Vagina (tissue), 2 donors: Measurements from ENCODE around the gene CXCL13. TPM values are rescaled to one million over a fixed set of nuclear protein-coding genes. Genes with fewer than 3 reads are reported as not detected.

Experiments
- DNase-seq, 2 donors: peaks; one replicate each; pipeline ENCODE4 v3.0.0-alpha.2; 2017; ENCODE audit errors: extremely low spot score in 2 of 2
- H3K27ac ChIP-seq: fragments of 200-600 bp; sonication (generic); one replicate; pipeline ENCODE4 v1.5.1; 2019
- H3K27me3 ChIP-seq: fragments of 200-600 bp; sonication (generic); one replicate; pipeline ENCODE4 v1.5.1; 2019
- H3K36me3 ChIP-seq, 2 donors: fragments of 200-600 bp; sonication (generic); one replicate each; pipeline ENCODE4 v1.5.1; 2017 to 2019
- H3K4me1 ChIP-seq: fragments of 200-600 bp; sonication (generic); one replicate; pipeline ENCODE4 v1.5.1; 2019
- H3K4me3 ChIP-seq, 2 donors: fragments of 200-600 bp; sonication (generic); 1 replicate in 1 of 2; 2 replicates in 1 of 2; pipeline ENCODE4 v1.5.1; 2016 to 2019
- H3K9me3 ChIP-seq: fragments of 200-600 bp; sonication (generic); one replicate; pipeline ENCODE4 v1.5.1; 2019
- CTCF ChIP-seq, 3 experiments: fragments of 450-650 bp in 2 of 3; fragments of 200-600 bp in 1 of 3; sonication (generic) in 1 of 3; IDR thresholded peaks; one replicate each; pipeline ENCODE4 v1.5.1; 2017 to 2019; ENCODE audit warnings: antibody characterized with exemption in 3 of 3, mild to moderate bottlenecking in 2 of 3, moderate library complexity in 2 of 3
- POLR2A ChIP-seq, 2 donors: fragments of 450-650 bp; IDR thresholded peaks; one replicate each; pipeline ENCODE4 v1.6.1; 2017; ENCODE audit warnings: antibody characterized with exemption in 2 of 2, mild to moderate bottlenecking in 2 of 2, moderate library complexity in 2 of 2
- POLR2AphosphoS5 ChIP-seq, 2 donors: sonication (generic); formaldehyde crosslinking; IDR thresholded peaks; one replicate each; pipeline ENCODE4 v1.9.0; 2017; ENCODE audit warnings: antibody characterized with exemption in 2 of 2, mild to moderate bottlenecking in 2 of 2, low read depth in 1 of 2; ENCODE audit not compliant: insufficient read depth in 1 of 2
- intact Hi-C: fragments of 100-400 bp; cut with DNase I; formaldehyde crosslinking; loops from one replicate; pipeline ENCODE4 v1.15.1; 2023
- total RNA-seq: library from RNA; depleted of rRNA; stranded (reverse); fragments of >200 nt; gene quantifications from one replicate; pipeline ENCODE4 v1.2.3, GENCODE V29; 2016

Gene CXCL13
- total RNA-seq, 1 donor from 2014 or later = not detected

GRCh38 chr4:77581724-77582123 is 23.9 kb upstream of the CXCL13 start:
- TF ChIP-seq POLR2A (IDR thresholded peaks at IDR 0.05) (no peak), CTCF (IDR thresholded peaks at IDR 0.05) (no peak), POLR2AphosphoS5 (IDR thresholded peaks at IDR 0.05; ENCODE audit: insufficient read depth in 1 of 2, low read depth in 1 of 2) (no peak)
- Histone ChIP-seq H3K36me3 (no peaks in the 10 kb centered on the region), H3K27ac (no peak overlapping the region), H3K9me3 (no peaks in the 10 kb centered on the region), H3K4me1 (no peaks in the 10 kb centered on the region), H3K4me3 (no peak overlapping the region), H3K27me3 (no peaks in the 10 kb centered on the region)
- DNase-seq = no peak
- intact Hi-C loops = no loop called here

- intact Hi-C loops = no loop called here
- Histone ChIP-seq H3K4me1 (no peaks in the 10 kb centered on the region), H3K27me3 (no peaks in the 10 kb centered on the region), H3K9me3 (no peaks in the 10 kb centered on the region), H3K36me3 (no peaks in the 10 kb centered on the region), H3K4me3 (no peak overlapping the region), H3K27ac (no peak overlapping the region)
- DNase-seq = no peak
- no peak for TF ChIP-seq POLR2AphosphoS5 (IDR thresholded peaks at IDR 0.05; ENCODE audit: insufficient read depth in 1 of 2, low read depth in 1 of 2)
Measured at GRCh38 chr4:77582156-77582555, 23.5 kb upstream of the CXCL13 start.

- intact Hi-C loops = no loop called here
- H3K9me3 ChIP-seq = no peaks in the 10 kb centered on the region
- no peak for DNase-seq
- no peaks in the 10 kb centered on the region for H3K27me3 ChIP-seq
- no peaks in the 10 kb centered on the region for H3K36me3 ChIP-seq
- H3K4me1 ChIP-seq = no peaks in the 10 kb centered on the region
- no peak overlapping the region for H3K27ac ChIP-seq
- H3K4me3 ChIP-seq = no peak overlapping the region
- TF ChIP-seq POLR2AphosphoS5 (IDR thresholded peaks at IDR 0.05; ENCODE audit: insufficient read depth in 1 of 2, low read depth in 1 of 2) = no peak
- no peak for TF ChIP-seq CTCF (IDR thresholded peaks at IDR 0.05)
- no peak for TF ChIP-seq POLR2A (IDR thresholded peaks at IDR 0.05)
Measured at GRCh38 chr4:77582711-77583110, 22.9 kb upstream of the CXCL13 start.

- intact Hi-C loops = no loop called here
- H3K27me3 ChIP-seq = no peaks in the 10 kb centered on the region
- no peak overlapping the region for H3K27ac ChIP-seq
- TF ChIP-seq POLR2AphosphoS5 (IDR thresholded peaks at IDR 0.05; ENCODE audit: insufficient read depth in 1 of 2, low read depth in 1 of 2) = no peak
- no peak for TF ChIP-seq CTCF (IDR thresholded peaks at IDR 0.05)
- TF ChIP-seq POLR2A (IDR thresholded peaks at IDR 0.05) = no peak
- H3K9me3 ChIP-seq = no peaks in the 10 kb centered on the region
- H3K4me3 ChIP-seq = no peak overlapping the region
- H3K36me3 ChIP-seq = no peaks in the 10 kb centered on the region
- no peak for DNase-seq
- H3K4me1 ChIP-seq = no peaks in the 10 kb centered on the region
Measured at GRCh38 chr4:77586951-77587383, 18.7 kb upstream of the CXCL13 start.

GRCh38 chr4:77590482-77590881 is 15.1 kb upstream of the CXCL13 start:
- intact Hi-C loops = no loop called here
- H3K9me3 ChIP-seq = no peaks in the 10 kb centered on the region
- H3K4me1 ChIP-seq = no peaks in the 10 kb centered on the region
- TF ChIP-seq POLR2AphosphoS5 (IDR thresholded peaks at IDR 0.05; ENCODE audit: insufficient read depth in 1 of 2, low read depth in 1 of 2) (no peak), CTCF (IDR thresholded peaks at IDR 0.05) (no peak), POLR2A (IDR thresholded peaks at IDR 0.05) (no peak)
- no peak for DNase-seq
- H3K27me3 ChIP-seq = no peaks in the 10 kb centered on the region
- H3K4me3 ChIP-seq = no peak overlapping the region
- no peaks in the 10 kb centered on the region for H3K36me3 ChIP-seq
- no peak overlapping the region for H3K27ac ChIP-seq
